Testis (tissue), 3 donors: ENCODE results near the gene IFT43. TPM values are rescaled to one million over a fixed set of nuclear protein-coding genes. Genes with fewer than 3 reads are reported as not detected.

Experiments
- DNase-seq: peaks from one replicate; pipeline ENCODE4 v3.0.0-alpha.2; 2019
- H3K27ac ChIP-seq, 2 donors: fragments of 200-600 bp; sonication (generic); one replicate each; pipeline ENCODE4 v1.5.1; 2019
- H3K27me3 ChIP-seq: fragments of 200-600 bp; sonication (generic); one replicate; pipeline ENCODE4 v1.5.1; 2019
- H3K36me3 ChIP-seq: fragments of 200-600 bp; sonication (generic); one replicate; pipeline ENCODE4 v1.5.1; 2017; ENCODE audit warnings: low read depth; ENCODE audit errors: missing control alignments
- H3K4me1 ChIP-seq: fragments of 200-600 bp; sonication (generic); one replicate; pipeline ENCODE4 v1.5.1; 2019
- H3K4me3 ChIP-seq, 2 donors: fragments of 200-600 bp; sonication (generic); one replicate each; pipeline ENCODE4 v1.5.1; 2017 to 2019
- H3K9me3 ChIP-seq: fragments of 200-600 bp; sonication (generic); one replicate; pipeline ENCODE4 v1.5.1; 2017
- POLR2A ChIP-seq: fragments of 450-650 bp; IDR thresholded peaks from one replicate; pipeline ENCODE4 v1.6.1; 2017; ENCODE audit warnings: antibody characterized with exemption, mild to moderate bottlenecking, moderate library complexity
- WGBS, 2 donors: methylation state at CpG; one replicate each; pipeline ENCODE4 v1.1.5; 2018; 5-methylcytosine and 5-hydroxymethylcytosine counted together
- intact Hi-C: fragments of 100-400 bp; cut with DNase I; formaldehyde crosslinking; loops from one replicate; pipeline ENCODE4 v1.15.1; 2023; ENCODE audit warnings: low total_unique reads
- polyA plus RNA-seq: library from polyadenylated mRNA; stranded (reverse); fragments of 350-450 nt; fragmentation: Illumina TruSeq; extraction: RNeasy Lipid Tissue Mini Kit (QIAGEN cat#74804); gene quantifications from one replicate; pipeline ENCODE4 v1.2.3, GENCODE V29; 2014; ENCODE audit warnings: low read depth, low replicate concordance; ENCODE audit not compliant: insufficient read depth
- total RNA-seq, 2 donors: library from RNA; depleted of rRNA; stranded (reverse); fragments of >200 nt; gene quantifications; one replicate each; pipeline ENCODE4 v1.2.3, GENCODE V29; 2016
- TF ChIP-seq, protein P1 (sequence below), 3 experiments: fragments of 450-650 bp in 2 of 3; fragments of 200-600 bp in 1 of 3; sonication (generic) in 1 of 3; IDR thresholded peaks; one replicate each; pipeline ENCODE4 v1.5.1; 2016 to 2019; ENCODE audit warnings: antibody characterized with exemption in 3 of 3, mild to moderate bottlenecking in 2 of 3, moderate library complexity in 1 of 3

IFT43 gene
- total and polyA plus RNA-seq, 3 donors from 2014 or later = 55.1 to 85.4 (median 68.4) TPM

DNA sequence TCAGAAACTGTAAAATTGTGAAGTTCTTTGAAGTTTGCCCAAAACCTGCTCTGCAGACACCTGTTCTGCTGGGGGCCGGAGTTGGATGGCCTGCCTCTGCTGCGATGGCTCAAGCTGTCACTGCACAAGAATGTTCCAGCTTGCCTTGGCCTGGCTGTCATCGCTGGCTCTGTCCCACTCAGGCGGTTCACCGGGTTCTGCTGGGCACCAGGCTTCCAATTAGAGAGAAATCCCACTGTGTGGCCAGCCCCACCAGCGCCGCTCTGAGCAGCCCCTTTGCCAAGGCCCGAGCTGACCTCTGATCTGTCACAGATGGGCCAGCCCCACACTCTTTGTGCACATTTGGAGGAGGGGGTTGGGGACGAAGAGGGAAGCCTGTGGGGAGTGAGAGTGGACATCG, 94.5 kb downstream of the IFT43 start:
- intact Hi-C loops = no loop called here
- Histone ChIP-seq H3K27ac (no peak overlapping the region), H3K4me3 (no peak overlapping the region), H3K27me3 (no peaks in the 10 kb centered on the region), H3K4me1 (no peaks in the 10 kb centered on the region), H3K36me3 (no peaks in the 10 kb centered on the region), H3K9me3 (no peaks in the 10 kb centered on the region)
- 80 to 89% methylated on average over 7 to 10 of the region's 10 CpGs for WGBS, 2 donors
- no peak for DNase-seq
- TF ChIP-seq POLR2A = no peak
- TF ChIP-seq, protein P1, sequence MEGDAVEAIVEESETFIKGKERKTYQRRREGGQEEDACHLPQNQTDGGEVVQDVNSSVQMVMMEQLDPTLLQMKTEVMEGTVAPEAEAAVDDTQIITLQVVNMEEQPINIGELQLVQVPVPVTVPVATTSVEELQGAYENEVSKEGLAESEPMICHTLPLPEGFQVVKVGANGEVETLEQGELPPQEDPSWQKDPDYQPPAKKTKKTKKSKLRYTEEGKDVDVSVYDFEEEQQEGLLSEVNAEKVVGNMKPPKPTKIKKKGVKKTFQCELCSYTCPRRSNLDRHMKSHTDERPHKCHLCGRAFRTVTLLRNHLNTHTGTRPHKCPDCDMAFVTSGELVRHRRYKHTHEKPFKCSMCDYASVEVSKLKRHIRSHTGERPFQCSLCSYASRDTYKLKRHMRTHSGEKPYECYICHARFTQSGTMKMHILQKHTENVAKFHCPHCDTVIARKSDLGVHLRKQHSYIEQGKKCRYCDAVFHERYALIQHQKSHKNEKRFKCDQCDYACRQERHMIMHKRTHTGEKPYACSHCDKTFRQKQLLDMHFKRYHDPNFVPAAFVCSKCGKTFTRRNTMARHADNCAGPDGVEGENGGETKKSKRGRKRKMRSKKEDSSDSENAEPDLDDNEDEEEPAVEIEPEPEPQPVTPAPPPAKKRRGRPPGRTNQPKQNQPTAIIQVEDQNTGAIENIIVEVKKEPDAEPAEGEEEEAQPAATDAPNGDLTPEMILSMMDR (IDR thresholded peaks at IDR 0.05) = no peak

DNA sequence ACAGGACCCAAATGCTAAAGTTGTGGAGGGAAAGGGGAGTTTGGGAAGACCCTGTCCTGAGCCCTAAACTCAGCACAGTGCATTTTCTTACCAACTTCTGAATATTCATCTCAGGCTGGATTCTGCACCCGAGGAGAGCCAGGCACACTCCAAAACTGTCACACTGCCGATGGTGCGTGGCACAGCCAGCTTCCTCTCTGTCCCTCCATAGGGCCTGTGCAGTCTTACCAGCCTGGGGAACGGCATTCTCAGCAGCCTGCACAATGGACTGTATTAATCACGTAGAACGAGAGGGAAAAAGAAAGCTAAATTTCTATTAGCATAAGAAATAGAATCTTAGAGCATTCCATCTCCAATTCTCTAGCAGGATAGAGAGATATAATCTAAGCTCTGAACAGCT, 94.9 kb downstream of the IFT43 start:
- intact Hi-C loops = no loop called here
- Histone ChIP-seq H3K36me3 (no peaks in the 10 kb centered on the region), H3K9me3 (no peaks in the 10 kb centered on the region), H3K4me3 (no peak overlapping the region), H3K27me3 (no peaks in the 10 kb centered on the region), H3K27ac (no peak overlapping the region), H3K4me1 (no peaks in the 10 kb centered on the region)
- WGBS, 2 donors = 82 to 89% methylated on average over 6 of the region's 6 CpGs
- DNase-seq = no peak
- no peak for TF ChIP-seq POLR2A
- TF ChIP-seq, protein P1 (IDR thresholded peaks at IDR 0.05) = no peak

DNA sequence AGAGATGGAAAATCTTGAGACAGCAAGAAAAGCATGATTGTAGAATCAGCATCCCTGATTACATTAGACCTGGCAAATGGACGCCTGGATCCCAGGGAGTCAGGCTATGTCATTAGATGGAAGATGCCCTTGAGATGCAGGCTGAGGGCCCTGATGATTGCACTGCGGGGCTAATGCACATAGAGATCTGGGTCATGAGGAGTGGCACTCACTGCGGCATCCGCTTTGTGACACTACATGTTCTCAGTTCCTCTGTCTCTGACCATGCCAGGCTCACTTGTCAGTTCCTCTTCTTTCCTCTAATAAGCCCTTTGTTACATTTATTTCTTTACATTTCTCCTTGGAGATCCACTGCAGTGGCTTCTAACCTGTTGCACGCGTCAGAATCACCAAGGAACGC, 96.1 kb downstream of the IFT43 start:
- WGBS, 2 donors = 84 to 94% methylated on average over 7 of the region's 7 CpGs
- Histone ChIP-seq H3K4me1 (no peaks in the 10 kb centered on the region), H3K27ac (no peak overlapping the region), H3K27me3 (no peaks in the 10 kb centered on the region), H3K36me3 (no peaks in the 10 kb centered on the region), H3K4me3 (no peak overlapping the region), H3K9me3 (no peaks in the 10 kb centered on the region)
- TF ChIP-seq, protein P1 (IDR thresholded peaks at IDR 0.05) = no peak
- intact Hi-C loops = no loop called here
- no peak for DNase-seq

DNA sequence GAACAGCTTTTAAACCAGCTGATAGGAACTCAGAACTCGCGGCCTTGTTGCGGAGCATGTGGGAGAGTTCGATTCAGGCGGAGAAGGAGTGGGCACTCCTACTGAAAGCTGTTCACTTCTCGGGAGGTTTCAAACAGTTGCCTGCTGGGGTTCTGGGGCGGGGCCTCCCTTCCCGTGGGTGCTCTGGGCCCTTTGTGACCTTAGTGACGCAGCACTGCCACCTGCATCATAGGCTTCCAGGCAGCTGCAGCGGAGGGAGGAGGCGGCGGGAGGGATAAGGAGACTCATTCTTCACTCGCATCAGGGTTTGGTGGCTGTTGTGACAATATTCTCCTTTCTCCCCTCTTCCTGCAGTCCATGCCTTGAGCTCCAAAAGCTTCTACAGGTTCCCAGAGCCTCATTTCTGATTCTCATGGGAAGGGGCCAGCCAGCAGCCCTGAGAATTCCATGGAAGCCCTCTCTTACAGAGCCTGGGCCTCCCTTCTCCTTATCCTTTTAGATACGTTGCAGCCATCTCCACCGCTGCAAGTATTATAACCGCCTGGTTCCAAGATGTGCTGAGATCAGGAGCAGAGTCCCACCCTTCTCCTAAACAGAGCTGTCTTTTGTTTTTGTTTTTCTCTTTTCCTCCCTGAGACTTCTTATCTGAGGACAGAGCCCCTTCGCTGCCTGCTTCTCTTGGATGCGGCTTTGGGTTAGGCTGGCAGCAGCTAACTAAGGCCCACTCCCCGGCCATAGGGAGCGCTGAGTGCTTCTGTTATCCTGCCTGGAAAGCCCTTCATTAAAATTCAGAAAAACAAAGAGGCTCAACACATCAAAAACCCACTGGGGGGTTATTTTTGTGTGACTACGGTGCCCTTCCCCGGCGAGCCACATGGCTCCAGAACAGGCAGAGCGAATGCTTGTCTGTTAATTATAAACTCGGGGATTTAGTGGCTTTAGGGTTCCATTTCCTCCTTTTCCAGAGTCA, 98.5 kb downstream of the IFT43 start:
- DNase-seq = peak; percentile 24

More for the DNA sequence above, 98.5 kb downstream of the IFT43 start:
- Histone ChIP-seq H3K27ac (no peak overlapping the region), H3K4me3 (no peak overlapping the region), H3K36me3 (no peaks in the 10 kb centered on the region), H3K27me3 (no peaks in the 10 kb centered on the region), H3K9me3 (no peaks in the 10 kb centered on the region), H3K4me1 (no peaks in the 10 kb centered on the region)
- no peak for TF ChIP-seq POLR2A
- TF ChIP-seq, protein P1 (IDR thresholded peaks at IDR 0.05) = no peak
- 63 to 79% methylated on average over 25 of the region's 25 CpGs for WGBS, 2 donors
- intact Hi-C loops = no loop called here
